HG03095 (cell line): ENCODE data around the gene VWA7.

ENCODE experiments used
- ATAC-seq: cut with Tn5 transposase; IDR thresholded peaks from one replicate; pipeline ENCODE4 v1.9.1; 2021; ENCODE audit warnings: moderate library complexity; ENCODE audit not compliant: unreplicated experiment

VWA7 gene

GRCh38 chr6:31760790-31761189, 16.3 kb downstream of the VWA7 start:
- no peak for ATAC-seq

- ATAC-seq: no peak
These were observed 18.8 kb downstream of the VWA7 start for GRCh38 chr6:31758281-31758680.

GRCh38 chr6:31752739-31753319, 24.3 kb downstream of the VWA7 start:
- no peak for ATAC-seq

- no peak for ATAC-seq
These were observed 26.6 kb downstream of the VWA7 start for GRCh38 chr6:31750411-31751022.

GRCh38 chr6:31749301-31750036, 27.7 kb downstream of the VWA7 start:
- no peak for ATAC-seq

GRCh38 chr6:31744422-31744821, 32.7 kb downstream of the VWA7 start:
- ATAC-seq: no peak

GRCh38 chr6:31742894-31743293, 34.2 kb downstream of the VWA7 start:
- no peak for ATAC-seq

- ATAC-seq: no peak
These were observed 35.3 kb downstream of the VWA7 start for GRCh38 chr6:31741815-31742214.

- no peak for ATAC-seq
These were observed 36.5 kb downstream of the VWA7 start for GRCh38 chr6:31740397-31741223.

GRCh38 chr6:31739639-31740396, 37.3 kb downstream of the VWA7 start, which contains the start of gene MSH5:
MSH5 (plus strand) TSS chr6:31740005; CDS start chr6:31740467, 462 bp downstream.
- ATAC-seq: peak; percentile 69

- ATAC-seq: no peak
These were observed 38.8 kb downstream of the VWA7 start for GRCh38 chr6:31737991-31738979.

- ATAC-seq: no peak
These were observed 39.7 kb downstream of the VWA7 start for GRCh38 chr6:31737315-31737990.

- ATAC-seq: no peak
These were observed 40.3 kb downstream of the VWA7 start for GRCh38 chr6:31736768-31737314.

GRCh38 chr6:31736021-31736767, 40.9 kb downstream of the VWA7 start, which contains the start of gene CLIC1:
CLIC1 (minus strand) TSS chr6:31736530; CDS start chr6:31736300, 230 bp downstream.
- no peak for ATAC-seq

- peak; percentile 24 for ATAC-seq
These were observed 42.2 kb downstream of the VWA7 start for GRCh38 chr6:31734821-31735406.

GRCh38 chr6:31734247-31734820, 42.8 kb downstream of the VWA7 start:
- ATAC-seq: no peak

GRCh38 chr6:31733734-31734133, 43.4 kb downstream of the VWA7 start:
- no peak for ATAC-seq
